IPS DF 4.7 (cell line): ENCODE results near the gene TGFBR2.

Source experiments
- DNase-seq: peaks from one replicate; pipeline ENCODE4 v3.0.0-alpha.2; 2013; ENCODE audit warnings: low spot score; ENCODE audit errors: extremely low read depth

Gene TGFBR2

DNA sequence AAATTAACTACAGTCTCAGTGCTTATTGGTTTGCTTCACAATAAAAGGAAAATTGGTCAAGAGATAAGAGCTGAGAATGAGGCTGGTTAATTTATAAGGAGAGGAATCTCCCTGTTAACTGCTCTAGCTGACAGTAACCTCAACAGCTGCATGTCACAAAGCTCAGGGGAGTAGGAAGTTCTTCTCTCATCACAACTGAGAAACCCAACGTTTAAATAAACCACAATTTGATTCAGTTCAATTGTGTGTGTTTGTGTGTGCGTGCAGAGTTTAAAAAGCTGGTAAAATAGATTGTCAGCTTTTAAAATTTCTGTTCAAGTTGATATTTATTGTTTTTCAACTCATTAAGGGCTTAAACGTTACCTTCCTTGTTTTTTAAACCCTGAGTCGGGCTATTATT, 3.5 kb upstream of the TGFBR2 start:
- DNase-seq: no peak

DNA sequence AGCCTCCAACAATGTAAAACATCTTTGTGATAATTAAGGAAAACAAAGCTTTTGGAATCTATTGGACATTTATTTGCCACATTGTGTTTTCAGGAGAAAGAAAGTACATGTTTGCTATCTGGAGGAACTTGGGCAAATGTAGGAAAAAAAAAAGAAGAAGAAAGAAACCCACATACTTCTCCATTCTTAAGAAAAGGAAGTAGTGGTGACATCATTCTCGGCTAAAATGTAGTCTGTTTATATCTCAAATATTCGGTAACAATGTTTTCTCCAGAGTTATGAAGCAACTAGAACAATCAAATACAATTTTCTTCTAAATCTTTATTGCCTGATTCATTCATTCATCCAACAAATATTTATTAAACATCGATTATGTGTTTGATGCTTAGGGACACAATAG, 2.3 kb upstream of the TGFBR2 start:
- DNase-seq: no peak

DNA sequence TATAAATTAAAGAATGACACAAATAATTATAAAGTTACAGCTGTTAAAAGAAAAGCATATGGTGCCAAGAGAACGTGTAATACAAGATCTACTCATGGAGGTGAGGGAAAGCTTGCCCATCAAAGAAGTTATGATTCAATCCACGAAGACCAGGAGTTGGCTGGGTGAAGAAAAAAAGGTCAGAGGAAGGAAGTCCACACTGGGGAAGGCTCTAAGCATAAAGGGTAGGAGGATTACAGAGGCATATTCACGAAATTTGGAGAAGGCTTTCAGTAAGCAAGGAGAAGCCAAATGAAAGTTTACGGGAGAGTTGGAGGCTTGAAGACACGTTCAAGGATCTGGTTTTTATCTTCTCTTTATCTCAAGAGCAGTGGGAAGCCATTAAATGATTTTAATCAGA, 1.8 kb upstream of the TGFBR2 start:
- no peak for DNase-seq

DNA sequence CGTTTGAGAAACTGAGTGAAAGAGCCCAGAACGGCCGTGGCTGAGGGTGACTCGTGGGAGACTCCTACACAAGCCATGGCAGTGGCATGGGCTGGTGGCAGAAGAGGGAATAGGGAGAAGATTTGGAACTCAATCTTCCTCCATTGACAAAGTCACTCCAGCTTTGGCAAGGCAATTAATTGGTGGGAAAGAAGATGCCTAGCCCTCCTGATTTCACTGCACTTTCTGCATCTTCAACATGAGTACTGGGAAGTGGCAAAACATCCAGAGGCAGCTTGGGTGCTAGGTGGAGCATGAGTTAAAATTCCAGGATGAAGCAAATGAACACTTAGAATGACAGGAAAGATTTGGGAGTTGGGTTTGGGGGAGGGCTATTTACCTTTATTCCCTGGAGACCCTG, 1.4 kb upstream of the TGFBR2 start:
- DNase-seq: no peak

DNA sequence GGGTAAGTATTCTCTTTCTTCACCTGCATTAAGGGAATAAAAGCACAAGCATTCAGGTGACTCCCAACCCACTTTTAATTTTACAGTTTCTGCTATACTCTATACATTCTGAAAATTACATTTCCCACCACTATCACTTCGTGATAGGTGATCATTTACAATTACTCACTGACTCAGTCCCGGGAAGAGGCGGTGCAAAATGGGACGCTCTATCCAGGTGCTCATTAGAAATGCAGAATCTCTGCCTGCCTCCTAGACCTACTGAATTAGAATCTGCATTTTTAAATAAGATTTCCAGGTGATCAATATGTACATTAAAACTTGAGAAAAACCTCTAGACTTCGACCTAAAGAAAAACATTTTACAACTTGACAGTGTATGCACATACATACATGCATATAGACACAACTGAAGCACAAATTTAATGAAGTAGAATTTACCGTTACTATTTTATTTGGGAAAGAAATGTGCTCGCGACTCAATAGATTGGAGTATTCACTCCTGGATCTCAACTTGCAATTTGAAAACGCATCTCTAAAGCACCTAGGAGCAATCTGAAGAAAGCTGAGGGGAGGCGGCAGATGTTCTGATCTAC, 598 bp upstream of the TGFBR2 start:
- DNase-seq: no peak

DNA sequence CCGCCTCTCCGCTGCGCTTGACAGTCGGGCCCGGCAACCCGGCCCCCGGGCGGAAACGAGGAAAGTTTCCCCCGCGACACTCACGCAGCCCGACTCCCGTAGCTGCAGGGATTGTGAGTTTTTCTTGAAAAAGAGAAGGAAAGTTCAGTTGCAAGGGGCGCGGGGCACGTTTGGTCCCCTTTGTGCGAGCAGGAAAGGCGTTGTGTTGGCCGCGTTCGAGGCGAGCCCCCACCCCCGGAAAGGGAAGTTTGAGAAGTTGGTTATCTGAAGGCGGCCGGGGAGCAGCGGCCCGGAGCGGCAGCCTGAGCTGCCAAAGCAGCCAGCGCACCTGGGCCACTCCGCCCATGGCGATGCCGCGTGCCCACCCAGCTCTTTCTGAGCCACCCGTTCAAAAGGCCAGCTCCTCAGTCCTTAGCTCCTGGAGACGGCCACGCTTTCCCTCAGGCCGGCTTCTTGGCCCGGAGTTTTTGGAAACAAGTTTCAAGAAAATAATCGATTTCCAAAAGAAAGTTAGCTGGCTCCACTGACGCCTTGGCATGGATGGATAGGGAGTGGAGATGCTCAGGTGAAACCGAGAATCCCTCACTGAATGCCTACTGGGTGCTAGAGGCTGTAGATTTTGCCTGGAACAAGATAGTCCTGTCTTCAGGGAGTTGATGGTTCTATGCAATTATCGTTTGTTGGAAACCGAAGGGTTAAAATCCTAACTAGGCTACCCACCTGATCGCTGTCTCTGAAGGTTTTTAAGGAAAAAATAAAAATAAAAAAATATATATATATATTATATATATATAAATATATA, 832 bp downstream of the TGFBR2 start:
- DNase-seq: no peak

DNA sequence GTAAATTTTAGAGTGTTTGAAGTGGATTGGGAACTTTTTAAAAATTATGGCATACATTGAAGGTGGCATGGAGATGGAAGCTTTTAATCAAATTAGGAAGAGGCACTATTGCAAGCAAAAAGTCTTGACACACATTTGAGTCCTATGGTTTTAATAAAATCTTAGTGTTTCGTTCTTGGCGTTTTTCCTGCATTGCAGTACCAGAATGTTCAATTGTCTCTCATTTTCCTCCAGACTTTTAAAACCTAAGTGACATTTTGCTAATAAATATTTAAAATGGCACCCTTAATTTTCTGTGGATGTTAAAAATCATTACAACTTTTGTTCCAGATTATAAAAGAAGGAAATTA, 2.2 kb downstream of the TGFBR2 start:
- no peak for DNase-seq

DNA sequence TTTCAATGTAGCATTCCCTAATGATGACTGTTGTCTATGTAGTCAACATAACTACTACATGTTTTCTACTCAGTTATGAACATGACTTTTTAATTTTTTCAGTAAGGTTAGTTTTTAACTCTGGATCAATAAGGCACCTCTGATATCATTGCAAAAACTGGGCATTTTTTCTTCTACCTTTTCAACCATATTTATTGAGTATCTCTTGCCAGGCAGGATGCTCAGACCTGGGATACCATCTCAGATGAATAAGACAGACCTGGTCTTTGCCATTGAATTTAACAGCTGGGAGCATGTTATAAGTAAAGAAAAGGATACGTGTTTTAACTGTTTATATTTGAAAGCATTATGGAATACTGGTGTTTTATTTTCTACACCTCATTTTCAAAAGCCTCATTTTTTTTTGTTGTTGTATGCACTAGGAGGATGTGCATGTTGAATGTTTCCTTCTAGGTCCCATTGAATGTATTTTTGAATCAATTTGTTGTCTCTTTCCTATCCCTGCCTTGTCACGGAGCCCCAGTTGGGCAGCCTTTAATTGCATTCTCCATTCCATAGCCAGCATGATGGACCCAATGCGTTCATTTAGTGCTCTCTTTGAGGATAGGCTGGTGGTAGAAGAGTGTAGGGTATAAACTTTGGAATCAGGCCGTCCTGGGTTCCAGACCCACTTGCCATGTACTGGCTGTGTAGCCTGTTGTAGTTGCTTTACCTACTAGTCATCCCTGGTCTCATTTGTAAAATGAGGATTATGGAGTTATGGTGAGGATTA, 3.7 kb downstream of the TGFBR2 start:
- no peak for DNase-seq

DNA sequence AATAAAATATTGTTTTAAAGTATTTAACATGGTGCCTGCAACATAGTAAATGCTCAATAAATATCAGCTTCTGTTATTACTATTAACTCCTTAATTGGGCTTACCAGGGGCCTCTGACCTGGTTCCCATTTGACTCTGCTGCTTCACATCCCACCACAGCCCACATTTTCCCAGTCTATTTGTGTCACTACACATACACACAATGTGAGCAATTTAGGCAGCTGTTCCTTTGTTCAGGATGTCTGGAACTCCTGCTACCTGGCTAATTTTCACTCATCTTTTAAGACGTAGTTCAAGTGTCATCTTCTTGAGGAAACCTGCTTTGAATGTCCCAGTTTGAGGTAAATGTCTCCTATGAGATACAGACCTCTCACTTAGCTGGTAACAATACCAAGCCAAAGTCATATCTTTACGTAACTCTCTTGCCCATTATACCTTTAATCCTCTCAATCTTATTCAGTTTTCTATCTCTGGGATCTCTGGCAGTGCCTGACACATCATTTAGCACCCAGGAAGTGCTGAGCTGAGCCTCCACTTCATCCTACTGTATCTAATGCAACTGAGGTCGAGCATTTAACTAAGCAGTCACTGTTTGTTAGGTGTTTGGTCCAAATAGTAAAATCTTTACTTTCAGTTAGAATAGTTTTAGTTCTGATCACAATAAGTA, 4.4 kb downstream of the TGFBR2 start:
- DNase-seq: no peak

DNA sequence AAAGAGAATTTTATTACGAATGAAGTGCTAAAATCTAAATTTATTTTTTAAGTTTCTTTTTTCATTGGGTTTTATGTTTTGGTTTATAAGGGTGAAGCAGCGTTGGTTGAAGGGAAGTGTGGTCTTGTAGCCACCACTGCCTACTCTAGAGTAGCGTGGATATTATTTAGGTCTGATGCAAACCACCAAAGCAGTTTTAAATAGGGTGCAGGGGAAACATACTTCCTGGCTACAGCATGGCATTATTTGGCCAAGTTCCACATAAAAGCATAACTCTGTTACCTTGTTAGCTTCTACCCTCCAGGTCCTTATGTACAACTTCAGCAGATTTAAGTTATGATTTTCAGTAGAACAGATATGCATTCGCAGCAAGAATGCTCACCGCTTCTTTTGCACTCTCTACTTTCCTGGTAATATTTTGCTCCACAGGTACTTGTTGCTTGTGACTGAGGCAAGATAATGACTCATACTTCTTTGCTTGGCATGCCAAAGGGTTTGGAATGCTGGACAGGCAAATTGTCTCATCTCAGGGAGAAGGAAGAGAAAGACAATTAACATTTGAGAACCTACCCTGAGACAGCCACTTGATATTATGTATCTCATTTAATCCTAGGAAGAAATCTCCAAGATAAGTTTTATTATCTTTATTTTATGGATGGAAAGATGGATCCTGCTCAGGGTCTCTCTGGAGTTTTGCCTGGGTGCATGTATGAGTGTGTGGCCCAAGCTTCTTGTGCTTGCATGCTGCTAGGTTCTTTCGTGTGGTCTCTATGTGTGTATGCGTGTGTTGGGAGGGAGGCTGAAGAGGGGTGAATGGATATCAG, 5.4 kb downstream of the TGFBR2 start:
- DNase-seq: no peak

DNA sequence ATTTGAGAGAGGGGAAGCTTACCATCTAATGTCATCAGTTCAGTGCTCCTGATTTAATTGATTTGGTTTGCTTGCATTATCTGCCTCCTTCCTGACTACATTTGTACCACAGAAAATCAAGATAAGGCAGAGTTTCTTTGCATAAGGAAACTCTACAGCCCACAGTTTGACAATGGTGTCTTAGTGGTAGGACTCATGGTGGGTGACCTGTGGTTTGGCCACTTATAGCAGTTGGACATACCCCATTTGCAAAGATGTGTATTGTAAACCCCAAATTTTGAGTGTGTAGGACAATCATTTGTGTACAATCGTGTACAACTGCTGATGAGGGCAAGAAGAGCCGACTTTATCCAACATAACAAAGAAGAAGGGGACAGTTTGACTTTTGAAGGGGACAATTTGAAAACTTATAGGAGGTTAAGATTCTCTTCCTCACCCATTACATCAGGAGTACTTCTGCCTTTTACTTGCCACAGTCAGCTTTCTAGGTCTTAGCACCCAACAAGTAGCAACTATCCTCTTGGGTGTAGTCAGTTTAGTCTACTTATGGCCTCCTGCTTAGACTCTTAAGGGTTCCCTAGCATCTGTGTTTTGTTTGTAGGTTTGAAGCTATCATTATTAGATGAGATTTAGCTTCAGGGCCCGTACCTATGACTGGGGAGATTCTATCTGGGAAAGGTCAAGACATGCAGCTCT, 6.2 kb downstream of the TGFBR2 start:
- no peak for DNase-seq

DNA sequence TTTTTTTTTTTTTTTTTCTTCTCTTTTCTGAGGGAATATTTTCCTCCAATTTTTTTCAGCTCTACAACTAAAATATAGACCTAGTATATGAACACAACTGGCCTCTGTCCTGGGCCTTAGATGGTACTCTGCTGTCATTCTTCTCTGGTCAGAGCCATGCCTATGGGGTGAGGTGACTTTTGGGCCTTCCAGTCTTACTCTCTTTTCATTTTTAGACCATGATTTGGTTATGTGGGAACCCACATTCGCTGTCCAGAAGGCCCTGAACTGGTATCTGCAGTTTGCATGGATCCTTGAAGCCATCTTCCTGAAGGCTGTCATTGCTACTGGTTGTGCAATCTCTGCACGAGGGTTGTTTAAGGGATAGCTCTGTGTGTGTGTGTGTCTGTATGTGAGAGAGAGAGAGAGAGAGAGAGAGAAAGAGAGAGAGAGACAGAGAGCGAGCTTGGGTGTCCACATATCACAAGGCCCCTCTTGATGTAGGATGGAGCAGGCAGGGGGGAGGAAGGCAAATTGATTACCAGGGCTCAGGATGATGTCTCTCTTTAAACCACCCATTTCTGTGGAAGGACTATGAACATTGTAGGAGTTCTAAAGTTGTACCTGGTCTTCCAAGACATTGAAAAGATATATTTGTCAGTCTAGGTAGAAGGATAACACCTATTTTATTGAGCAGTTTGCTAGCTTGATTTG, 6.9 kb downstream of the TGFBR2 start:
- DNase-seq: no peak

DNA sequence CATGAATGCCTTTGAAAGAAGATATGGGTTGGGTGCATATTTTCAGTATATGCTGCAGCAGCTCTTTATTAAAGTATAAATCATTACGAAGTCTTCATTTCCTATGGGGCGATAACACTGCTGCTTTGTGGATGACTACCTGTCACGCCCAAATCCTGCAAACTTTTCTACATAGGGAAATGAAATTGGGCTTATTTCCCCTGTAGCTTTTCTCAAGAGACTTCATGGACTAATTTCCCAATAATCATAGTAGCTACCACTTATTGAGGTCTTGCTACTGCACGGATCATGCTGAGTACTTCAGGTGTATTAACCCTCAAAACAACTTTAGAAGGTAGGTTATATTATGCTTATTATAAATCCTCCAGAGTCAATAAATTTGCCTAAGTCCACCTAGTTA, 8.0 kb downstream of the TGFBR2 start:
- no peak for DNase-seq

DNA sequence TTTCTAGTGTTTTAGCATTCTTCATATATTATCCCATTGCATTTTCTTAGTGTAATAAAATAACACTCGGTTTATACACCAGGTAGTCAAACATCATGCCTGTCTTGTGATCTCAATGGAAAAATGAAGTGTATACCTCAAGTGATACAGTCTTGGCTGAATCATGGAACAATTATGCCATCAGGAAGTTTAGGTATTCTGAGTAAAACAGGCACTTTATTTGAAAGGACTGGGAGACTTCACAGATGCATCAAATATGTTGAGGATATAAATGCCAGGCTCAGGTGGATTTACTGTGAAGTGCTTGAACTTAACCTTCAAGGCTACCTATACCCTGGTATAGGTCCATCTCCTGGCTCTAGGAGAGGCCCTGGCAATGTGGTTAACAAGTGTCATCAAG, 8.5 kb downstream of the TGFBR2 start:
- no peak for DNase-seq

DNA sequence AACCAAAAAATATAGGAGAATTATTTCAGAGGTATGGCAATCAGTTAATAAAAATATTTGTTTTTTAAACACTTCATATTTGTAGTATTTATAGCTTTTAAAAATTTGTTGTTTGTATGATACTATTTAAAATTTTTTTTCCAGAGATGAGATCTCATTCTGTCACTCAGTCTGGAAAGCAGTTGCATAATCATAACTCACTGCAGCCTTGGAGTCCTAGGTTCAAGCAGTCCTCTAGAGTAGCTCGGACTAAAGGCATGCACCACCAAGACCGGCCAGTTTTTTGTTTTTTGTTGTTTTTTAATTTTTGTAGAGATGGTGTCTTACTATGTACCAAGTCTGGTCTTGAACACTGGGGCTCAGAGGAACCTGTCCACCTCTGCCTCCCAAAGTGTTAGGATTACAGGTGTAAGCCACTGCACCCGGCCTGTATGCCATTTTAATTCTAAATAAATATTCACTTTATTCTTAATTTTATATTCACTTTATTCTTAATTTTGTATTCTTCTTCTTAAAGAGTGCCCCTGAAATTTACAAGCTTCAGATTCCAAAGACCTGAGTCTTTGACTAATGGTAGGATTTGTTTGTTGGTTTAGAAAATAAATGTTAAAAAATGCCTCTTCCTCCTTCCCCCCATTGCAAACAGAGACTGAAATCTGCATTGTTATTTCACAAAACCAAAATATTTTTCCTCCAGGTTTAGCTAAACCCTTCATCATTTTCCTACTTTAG, 9.4 kb downstream of the TGFBR2 start:
- no peak for DNase-seq

DNA sequence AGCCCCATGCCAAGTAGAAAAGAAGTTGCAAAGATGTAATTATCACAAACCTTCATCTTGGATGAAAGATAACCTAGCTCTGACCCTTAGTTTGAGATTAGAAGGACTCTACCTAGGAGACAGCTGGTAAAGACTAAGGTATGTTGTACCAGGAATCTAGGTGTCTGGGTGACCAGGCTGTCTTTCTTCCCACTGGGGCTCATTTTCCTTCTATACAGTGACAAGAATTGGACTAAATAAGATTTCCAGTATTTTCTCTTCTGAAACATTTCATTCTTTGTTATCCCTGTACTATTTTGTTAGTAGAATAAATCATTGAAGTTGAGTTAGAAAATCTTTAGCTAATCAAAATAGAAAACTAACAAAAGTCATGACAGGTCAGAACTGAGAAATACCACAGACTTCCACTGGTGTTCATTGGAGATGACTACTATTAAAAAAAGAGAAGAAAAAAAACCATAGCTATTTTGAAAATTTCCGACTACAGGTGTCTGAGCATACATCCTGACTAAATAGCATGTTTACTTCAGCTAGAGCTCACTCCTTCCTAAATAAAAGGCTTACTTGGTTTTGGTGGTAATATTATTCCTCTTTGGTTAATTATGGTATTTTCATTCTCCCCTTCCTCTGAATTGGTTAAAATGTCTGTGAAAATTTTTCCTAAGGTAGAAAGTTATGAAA, 10.1 kb downstream of the TGFBR2 start:
- no peak for DNase-seq

DNA sequence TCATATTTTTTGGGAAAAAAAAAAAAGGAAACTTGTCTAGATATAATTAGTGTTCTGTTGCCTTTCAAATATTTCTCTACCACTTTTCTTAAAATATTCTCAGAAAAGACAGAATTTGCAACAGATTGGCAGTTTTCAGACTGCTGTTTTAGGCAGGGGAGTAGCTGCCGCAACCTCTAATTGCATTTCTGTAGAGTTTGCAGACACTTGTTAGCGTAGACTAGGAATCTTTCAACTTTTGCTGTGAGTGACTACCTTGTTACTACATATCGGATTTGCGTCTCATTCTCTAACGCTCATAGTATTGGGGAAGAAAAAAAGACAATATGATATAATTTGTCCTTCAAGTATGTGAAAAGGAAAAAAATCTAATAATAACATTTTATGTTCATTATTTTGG, 10.7 kb downstream of the TGFBR2 start:
- no peak for DNase-seq

DNA sequence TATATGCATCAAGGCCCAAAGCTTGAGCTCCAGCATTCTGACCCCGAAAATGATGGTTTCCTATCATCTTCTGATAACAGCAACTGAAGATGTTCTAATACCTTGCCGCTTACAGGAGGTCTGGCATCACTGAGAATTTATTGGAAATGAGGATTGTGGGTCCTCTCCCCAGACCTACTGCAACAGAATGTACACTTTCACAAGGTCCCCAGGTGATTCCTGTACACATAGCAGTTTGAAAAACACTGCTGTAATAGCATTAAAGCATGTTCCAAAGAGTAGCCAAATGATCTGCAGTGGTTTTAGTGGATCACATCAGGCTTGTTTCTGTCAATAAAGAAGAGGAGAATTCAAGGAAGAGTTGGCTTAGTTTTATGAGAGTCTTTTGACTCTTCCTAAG, 11.3 kb downstream of the TGFBR2 start:
- no peak for DNase-seq

DNA sequence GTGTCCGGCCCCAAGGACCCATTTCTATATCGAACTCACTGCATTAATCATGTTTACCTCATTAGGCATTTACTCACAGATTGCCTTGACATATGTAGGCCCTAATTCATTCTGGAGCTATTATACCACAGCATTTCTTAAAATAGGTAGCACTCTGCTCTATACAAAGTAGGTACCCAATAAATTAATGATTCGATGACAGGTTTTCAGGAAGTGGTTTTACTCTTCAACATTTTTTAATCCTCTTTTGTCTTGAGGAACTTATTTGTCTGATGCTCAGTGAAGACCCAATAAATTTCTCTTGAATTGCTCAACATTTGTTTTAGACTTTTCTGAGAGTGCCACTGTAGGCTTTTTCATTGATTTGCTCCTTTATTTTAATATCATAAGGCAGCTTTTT, 12.1 kb downstream of the TGFBR2 start:
- DNase-seq: no peak
